ENCODE data around the gene TAS2R38.

TAS2R38 gene

DNA sequence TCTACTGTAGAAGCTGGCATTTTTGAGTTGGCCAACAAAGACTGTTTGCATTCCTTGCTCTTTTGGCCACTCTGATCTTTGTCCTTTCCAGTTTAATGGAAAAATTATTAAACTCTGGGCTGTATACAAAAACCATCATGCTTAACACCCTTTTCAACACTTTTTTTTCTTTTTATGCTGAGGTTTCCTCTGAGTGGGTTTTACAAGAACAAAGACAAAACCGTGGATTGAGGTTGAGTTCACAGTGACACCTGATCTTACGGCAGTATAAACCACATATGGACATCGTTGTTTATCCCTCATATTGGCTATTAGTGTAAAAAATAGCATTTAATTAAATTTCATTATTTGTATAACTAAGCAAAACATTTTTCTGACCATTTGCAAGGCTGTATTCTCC, 43.9 kb upstream of the TAS2R38 start:
- no peak for ATAC-seq
- TF ChIP-seq, protein P1, sequence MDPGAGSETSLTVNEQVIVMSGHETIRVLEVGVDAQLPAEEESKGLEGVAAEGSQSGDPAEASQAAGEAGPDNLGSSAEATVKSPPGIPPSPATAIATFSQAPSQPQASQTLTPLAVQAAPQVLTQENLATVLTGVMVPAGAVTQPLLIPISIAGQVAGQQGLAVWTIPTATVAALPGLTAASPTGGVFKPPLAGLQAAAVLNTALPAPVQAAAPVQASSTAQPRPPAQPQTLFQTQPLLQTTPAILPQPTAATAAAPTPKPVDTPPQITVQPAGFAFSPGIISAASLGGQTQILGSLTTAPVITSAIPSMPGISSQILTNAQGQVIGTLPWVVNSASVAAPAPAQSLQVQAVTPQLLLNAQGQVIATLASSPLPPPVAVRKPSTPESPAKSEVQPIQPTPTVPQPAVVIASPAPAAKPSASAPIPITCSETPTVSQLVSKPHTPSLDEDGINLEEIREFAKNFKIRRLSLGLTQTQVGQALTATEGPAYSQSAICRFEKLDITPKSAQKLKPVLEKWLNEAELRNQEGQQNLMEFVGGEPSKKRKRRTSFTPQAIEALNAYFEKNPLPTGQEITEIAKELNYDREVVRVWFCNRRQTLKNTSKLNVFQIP (CRISPR knock-in tag; IDR thresholded peaks at IDR 0.05; ENCODE audit: borderline replicate concordance, low read depth) = no peak
- TF ChIP-seq, protein P2, sequence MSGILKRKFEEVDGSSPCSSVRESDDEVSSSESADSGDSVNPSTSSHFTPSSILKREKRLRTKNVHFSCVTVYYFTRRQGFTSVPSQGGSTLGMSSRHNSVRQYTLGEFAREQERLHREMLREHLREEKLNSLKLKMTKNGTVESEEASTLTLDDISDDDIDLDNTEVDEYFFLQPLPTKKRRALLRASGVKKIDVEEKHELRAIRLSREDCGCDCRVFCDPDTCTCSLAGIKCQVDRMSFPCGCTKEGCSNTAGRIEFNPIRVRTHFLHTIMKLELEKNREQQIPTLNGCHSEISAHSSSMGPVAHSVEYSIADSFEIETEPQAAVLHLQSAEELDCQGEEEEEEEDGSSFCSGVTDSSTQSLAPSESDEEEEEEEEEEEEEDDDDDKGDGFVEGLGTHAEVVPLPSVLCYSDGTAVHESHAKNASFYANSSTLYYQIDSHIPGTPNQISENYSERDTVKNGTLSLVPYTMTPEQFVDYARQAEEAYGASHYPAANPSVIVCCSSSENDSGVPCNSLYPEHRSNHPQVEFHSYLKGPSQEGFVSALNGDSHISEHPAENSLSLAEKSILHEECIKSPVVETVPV (CRISPR knock-in tag; IDR thresholded peaks at IDR 0.05) = no peak
- TF ChIP-seq, protein P3, sequence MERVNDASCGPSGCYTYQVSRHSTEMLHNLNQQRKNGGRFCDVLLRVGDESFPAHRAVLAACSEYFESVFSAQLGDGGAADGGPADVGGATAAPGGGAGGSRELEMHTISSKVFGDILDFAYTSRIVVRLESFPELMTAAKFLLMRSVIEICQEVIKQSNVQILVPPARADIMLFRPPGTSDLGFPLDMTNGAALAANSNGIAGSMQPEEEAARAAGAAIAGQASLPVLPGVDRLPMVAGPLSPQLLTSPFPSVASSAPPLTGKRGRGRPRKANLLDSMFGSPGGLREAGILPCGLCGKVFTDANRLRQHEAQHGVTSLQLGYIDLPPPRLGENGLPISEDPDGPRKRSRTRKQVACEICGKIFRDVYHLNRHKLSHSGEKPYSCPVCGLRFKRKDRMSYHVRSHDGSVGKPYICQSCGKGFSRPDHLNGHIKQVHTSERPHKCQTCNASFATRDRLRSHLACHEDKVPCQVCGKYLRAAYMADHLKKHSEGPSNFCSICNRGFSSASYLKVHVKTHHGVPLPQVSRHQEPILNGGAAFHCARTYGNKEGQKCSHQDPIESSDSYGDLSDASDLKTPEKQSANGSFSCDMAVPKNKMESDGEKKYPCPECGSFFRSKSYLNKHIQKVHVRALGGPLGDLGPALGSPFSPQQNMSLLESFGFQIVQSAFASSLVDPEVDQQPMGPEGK (CRISPR knock-in tag; IDR thresholded peaks at IDR 0.05; ENCODE audit: borderline replicate concordance) = no peak
- TF ChIP-seq, protein P4, sequence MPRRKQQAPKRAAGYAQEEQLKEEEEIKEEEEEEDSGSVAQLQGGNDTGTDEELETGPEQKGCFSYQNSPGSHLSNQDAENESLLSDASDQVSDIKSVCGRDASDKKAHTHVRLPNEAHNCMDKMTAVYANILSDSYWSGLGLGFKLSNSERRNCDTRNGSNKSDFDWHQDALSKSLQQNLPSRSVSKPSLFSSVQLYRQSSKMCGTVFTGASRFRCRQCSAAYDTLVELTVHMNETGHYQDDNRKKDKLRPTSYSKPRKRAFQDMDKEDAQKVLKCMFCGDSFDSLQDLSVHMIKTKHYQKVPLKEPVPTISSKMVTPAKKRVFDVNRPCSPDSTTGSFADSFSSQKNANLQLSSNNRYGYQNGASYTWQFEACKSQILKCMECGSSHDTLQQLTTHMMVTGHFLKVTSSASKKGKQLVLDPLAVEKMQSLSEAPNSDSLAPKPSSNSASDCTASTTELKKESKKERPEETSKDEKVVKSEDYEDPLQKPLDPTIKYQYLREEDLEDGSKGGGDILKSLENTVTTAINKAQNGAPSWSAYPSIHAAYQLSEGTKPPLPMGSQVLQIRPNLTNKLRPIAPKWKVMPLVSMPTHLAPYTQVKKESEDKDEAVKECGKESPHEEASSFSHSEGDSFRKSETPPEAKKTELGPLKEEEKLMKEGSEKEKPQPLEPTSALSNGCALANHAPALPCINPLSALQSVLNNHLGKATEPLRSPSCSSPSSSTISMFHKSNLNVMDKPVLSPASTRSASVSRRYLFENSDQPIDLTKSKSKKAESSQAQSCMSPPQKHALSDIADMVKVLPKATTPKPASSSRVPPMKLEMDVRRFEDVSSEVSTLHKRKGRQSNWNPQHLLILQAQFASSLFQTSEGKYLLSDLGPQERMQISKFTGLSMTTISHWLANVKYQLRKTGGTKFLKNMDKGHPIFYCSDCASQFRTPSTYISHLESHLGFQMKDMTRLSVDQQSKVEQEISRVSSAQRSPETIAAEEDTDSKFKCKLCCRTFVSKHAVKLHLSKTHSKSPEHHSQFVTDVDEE (CRISPR knock-in tag; IDR thresholded peaks at IDR 0.05) = no peak
- TF ChIP-seq GLIS3 (CRISPR knock-in tag; IDR thresholded peaks at IDR 0.05) = no peak
- TF ChIP-seq RARB (CRISPR knock-in tag; IDR thresholded peaks at IDR 0.05) = no peak
- no peak for TF ChIP-seq ZNF565 (CRISPR knock-in tag; conservative IDR thresholded peaks at IDR 0.05; ENCODE audit: low read depth)
- TF ChIP-seq, protein P5, sequence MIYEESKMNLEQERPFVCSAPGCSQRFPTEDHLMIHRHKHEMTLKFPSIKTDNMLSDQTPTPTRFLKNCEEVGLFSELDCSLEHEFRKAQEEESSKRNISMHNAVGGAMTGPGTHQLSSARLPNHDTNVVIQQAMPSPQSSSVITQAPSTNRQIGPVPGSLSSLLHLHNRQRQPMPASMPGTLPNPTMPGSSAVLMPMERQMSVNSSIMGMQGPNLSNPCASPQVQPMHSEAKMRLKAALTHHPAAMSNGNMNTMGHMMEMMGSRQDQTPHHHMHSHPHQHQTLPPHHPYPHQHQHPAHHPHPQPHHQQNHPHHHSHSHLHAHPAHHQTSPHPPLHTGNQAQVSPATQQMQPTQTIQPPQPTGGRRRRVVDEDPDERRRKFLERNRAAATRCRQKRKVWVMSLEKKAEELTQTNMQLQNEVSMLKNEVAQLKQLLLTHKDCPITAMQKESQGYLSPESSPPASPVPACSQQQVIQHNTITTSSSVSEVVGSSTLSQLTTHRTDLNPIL (CRISPR knock-in tag; IDR thresholded peaks at IDR 0.05; ENCODE audit: low read depth) = no peak
- TF ChIP-seq CSDC2 (CRISPR knock-in tag; IDR thresholded peaks at IDR 0.05) = no peak

DNA sequence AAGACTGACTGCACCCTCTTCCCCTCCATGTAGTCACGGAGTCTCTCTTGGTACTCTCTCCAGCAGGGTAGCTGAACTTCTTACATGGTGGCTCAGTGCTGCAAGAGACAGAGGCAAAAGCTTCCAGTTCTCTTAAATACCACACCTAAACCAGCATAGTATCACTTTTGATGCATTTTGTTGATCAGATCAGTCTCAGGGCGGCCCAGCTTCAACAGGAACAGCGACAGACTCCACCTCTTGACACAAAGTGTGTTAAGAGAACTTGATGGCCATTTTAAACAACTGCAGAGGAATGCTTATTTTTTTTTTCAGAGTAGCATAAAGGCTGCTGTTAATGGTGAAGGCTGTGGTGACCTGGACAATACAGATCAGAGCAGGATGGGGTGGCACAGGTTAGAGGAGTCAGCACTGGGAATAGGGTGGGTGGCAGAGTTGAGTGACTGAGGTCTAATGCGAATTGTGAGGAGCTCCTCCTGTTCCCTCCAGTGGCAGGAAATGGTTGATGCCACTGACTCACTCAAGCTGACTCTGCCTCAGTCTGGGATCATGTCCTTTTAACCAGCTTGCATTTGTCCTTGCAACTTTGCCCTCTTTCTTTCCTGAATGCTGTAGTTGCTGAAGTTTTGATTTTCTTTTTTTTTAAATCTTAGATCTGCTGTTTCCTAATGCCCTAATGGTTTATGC, 39.4 kb upstream of the TAS2R38 start:
- no peak for TF ChIP-seq TOX (CRISPR knock-in tag; IDR thresholded peaks at IDR 0.05; ENCODE audit: borderline replicate concordance)
- no peak for TF ChIP-seq RARB (CRISPR knock-in tag; IDR thresholded peaks at IDR 0.05)
- TF ChIP-seq, protein P1 (CRISPR knock-in tag; IDR thresholded peaks at IDR 0.05; ENCODE audit: borderline replicate concordance, low read depth) = no peak
- no peak for TF ChIP-seq BACH2 (CRISPR knock-in tag; IDR thresholded peaks at IDR 0.05; ENCODE audit: borderline replicate concordance)
- TF ChIP-seq, protein P4 (CRISPR knock-in tag; IDR thresholded peaks at IDR 0.05) = no peak
- no peak for TF ChIP-seq ZFP3 (CRISPR knock-in tag; IDR thresholded peaks at IDR 0.05)
- TF ChIP-seq, protein P2 (CRISPR knock-in tag; IDR thresholded peaks at IDR 0.05) = no peak
- no peak for TF ChIP-seq PPARA (CRISPR knock-in tag; IDR thresholded peaks at IDR 0.05; ENCODE audit: borderline replicate concordance)
- TF ChIP-seq ARNTL (CRISPR knock-in tag; IDR thresholded peaks at IDR 0.05; ENCODE audit: borderline replicate concordance, low read depth) = no peak
- peak; percentile 97 for ATAC-seq
